T follicular helper cell (primary cell): ENCODE results near the gene CGN.

Experiments
- DNase-seq: peaks from one replicate; pipeline ENCODE4 v3.0.0-alpha.2; 2020; ENCODE audit warnings: low read depth

The CGN gene

DNA sequence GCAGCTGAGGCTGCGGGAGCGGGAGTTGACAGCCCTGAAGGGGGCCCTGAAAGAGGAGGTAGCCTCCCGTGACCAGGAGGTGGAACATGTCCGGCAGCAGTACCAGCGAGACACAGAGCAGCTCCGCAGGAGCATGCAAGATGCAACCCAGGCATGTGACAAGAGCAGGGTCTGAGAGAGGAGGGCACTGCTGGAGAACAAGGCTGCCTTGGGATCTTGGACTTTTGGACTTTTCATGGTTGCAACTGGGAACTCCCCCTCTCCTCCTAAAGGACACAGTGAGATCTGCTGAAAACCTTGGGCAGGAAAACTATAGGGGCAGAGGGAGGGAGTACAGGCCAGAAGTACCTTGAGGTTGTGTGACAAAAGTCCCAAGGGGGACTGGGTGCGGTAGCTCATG, 13.5 kb downstream of the CGN start:
- no peak for DNase-seq

DNA sequence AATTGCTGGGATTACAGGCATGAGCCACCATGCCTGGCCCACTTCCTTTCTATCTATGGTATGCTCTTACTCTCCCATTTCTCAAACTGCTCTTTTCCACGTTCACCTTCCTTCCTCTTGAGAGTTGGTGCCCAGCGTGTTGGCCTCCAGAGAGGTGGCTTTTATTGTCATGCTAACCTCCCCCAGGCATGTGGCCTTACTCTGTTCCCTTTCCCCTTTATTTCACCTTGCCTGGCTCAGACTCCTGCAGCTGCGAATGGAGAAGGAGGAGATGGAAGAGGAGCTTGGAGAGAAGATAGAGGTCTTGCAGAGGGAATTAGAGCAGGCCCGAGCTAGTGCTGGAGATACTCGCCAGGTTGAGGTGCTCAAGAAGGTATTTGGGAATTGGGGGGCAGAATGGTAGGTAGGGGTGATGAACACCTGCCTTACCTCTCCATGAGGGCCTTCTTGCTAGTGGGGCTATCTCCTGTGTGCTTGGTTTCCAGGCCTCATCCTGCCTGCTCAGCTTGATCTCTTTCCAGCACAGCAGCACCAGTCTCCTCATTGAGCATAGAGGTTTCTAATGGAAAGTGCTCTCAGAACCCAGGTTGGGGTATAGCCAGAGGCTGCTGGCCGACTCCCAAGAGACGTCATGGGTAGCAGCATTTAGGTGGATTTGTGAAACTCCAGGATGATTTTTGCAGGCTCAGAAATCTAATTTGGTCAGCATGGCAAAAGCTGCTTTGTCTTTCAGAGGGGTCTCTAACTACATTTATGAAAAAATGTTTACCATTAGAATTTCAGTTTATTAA, 15.7 kb downstream of the CGN start:
- DNase-seq, result no peak

DNA sequence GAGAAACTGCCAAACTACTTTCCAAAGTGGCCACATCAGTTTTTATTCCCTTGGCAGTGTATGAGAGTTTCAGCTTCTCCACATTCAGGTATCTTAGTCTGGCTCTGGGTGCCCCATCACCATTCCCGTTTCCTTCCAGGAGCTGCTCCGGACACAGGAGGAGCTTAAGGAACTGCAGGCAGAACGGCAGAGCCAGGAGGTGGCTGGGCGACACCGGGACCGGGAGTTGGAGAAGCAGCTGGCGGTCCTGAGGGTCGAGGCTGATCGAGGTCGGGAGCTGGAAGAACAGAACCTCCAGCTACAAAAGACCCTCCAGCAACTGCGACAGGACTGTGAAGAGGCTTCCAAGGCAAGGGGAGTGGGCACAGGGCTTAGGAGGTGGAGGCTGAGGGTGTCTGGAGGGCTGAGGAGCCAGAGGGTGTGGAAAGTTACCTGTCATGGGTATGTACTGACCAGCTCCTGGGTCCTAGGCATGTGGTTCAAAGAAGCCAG, 18.1 kb downstream of the CGN start:
- DNase-seq, result no peak

DNA sequence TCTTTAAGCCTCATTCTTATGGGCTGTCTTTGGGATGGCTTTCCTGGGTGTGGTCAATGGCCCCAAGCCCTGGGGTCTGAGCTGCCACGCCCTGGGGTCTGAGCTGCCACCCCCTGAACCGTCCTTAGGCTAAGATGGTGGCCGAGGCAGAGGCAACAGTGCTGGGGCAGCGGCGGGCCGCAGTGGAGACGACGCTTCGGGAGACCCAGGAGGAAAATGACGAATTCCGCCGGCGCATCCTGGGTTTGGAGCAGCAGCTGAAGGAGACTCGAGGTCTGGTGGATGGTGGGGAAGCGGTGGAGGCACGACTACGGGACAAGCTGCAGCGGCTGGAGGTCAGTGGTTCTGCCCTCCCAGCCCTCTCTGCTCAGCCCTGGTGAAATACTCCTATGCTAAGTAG, 18.6 kb downstream of the CGN start:
- DNase-seq, result no peak

DNA sequence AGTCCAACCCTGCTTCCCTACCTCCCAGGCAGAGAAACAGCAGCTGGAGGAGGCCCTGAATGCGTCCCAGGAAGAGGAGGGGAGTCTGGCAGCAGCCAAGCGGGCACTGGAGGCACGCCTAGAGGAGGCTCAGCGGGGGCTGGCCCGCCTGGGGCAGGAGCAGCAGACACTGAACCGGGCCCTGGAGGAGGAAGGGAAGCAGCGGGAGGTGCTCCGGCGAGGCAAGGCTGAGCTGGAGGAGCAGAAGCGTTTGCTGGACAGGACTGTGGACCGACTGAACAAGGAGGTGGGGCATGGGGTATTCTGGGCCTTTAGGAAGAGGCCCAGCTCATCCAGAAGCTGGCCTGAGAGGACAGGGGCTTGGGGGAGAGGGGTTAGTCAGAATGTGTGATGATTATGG, 19.3 kb downstream of the CGN start:
- no peak for DNase-seq

DNA sequence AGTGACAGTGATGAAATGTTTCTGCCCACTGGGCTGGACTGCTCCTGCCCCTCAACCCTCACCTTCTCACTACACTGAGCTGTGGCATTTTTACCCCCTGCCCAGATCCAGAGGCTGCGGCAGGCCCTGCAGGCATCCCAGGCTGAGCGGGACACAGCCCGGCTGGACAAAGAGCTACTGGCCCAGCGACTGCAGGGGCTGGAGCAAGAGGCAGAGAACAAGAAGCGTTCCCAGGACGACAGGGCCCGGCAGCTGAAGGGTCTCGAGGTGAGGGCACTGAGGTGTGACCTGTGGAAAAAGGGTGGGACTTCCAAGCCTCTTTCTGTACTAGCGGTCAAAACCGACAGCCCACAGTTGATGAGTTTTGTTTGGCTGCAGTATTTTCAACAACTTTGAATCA, 22.7 kb downstream of the CGN start:
- DNase-seq, result no peak

DNA sequence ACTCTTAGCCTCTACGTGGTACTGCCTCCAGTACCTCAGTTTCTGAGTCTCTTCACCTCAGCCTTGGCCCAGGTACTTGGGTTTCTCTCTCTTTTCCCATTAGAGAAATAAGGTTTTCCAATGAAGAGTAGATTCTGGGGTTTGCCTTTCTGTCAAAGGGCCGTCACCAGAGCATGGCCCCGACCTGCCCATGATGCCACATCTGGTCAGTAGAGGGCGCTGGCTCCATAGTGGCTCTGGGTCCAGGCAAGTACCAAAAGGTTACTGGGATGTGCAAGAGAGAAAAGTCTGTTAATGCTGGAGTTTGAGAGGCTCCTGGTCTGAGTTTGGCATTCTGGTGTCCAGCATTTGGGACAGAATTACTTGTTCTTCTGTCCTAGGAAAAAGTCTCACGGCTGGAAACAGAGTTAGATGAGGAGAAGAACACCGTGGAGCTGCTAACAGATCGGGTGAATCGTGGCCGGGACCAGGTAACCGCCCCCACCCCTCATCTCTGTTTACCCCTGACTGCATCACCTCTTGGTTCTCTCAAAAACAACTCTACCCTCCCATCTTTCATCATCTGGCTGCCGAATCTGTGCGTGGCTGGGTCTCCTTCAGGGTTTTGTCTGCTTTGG, 23.6 kb downstream of the CGN start:
- peak; percentile 58 for DNase-seq

DNA sequence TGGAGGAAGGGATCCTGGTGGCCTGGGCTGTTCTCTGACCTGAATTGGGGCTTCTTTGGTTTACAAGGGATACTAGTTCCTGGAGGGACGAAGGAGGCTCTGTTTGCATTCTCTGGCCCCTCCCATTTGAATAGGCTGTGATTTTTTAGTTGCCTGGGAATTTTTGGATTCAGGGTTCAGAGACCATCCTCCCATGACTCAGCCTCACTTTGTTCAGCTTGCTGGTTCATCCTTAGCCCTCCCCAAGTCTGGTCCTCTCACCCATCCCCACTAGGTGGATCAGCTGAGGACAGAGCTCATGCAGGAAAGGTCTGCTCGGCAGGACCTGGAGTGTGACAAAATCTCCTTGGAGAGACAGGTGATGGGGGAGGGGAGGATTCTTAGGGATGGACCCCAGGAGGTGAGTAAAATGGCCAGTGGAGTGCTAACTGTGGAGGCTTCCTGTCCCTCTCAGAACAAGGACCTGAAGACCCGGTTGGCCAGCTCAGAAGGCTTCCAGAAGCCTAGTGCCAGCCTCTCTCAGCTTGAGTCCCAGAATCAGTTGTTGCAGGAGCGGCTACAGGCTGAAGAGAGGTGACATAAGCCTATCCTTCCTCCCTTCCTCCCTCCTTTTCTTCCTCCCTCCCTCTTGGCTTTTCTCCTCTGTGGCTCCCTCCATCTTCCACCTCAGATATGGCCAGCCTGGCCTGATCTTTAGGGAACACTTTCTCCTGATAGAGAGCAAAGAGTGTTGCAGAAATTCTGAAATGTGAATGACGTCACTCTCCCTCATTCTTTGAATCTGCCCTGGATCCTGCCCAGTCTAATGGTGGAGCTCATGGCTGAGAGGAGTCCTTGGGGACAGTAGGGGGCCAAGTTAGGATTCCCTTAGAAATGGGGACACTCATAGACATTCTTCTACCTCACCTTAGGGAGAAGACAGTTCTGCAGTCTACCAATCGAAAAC, 24.4 kb downstream of the CGN start:
- no peak for DNase-seq

DNA sequence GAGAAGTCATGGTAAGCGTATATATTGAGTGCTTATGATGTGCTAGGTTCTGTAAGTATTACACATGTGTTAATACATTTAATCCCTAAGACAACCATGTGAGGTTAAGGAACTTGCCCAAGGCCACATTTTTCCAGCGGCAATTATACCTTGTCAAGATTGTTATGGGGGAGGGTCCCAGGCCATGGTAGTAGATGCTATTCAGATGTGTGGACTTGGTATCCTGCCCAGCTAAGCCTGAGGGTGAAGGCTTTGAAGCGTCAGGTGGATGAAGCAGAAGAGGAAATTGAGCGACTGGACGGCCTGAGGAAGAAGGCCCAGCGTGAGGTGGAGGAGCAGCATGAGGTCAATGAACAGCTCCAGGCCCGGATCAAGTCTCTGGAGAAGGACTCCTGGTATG, 25.3 kb downstream of the CGN start:
- no peak for DNase-seq

DNA sequence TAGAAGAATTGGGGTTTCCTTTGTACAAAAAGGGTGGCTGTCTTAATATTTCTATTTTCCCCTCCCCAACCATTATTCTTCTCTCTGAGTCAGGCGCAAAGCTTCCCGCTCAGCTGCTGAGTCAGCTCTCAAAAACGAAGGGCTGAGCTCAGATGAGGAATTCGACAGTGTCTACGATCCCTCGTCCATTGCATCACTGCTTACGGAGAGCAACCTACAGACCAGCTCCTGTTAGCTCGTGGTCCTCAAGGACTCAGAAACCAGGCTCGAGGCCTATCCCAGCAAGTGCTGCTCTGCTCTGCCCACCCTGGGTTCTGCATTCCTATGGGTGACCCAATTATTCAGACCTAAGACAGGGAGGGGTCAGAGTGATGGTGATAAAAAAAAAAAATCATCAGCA, 25.9 kb downstream of the CGN start:
- no peak for DNase-seq

DNA sequence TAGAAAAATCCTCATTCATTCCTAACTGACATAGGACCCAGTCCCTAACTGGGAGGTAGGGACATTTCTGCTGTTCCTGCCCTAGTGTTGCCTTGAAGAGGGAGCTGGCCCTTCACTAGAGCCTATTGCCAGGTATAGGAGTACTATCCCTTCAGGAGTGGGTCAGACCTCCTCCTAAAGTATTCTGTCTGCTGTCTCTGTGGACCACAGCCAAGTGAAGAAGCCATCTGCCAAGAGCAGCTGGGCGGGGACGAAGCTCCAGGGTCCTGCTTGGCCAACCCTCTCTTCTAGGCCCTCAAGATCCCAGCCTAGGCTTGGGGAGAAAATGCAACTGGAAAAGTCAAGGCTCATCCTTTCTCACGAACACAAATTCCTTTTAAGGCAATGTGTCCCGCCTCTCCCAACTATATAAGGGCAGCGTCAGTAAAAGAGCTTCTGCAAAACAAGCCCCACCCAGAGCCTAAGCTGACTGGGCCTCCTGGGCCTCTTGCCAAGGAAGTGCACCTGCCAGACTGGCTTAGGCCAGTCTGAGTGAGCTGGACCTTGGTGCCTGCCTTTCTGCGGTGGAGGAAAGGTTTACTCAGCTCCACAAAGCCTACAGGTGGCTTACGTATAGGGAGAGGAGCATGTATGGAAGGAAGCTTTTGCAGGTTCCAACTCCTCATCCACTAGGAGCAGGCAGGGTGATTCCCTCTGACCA, 28.3 kb downstream of the CGN start:
- DNase-seq, result peak; percentile 7

DNA sequence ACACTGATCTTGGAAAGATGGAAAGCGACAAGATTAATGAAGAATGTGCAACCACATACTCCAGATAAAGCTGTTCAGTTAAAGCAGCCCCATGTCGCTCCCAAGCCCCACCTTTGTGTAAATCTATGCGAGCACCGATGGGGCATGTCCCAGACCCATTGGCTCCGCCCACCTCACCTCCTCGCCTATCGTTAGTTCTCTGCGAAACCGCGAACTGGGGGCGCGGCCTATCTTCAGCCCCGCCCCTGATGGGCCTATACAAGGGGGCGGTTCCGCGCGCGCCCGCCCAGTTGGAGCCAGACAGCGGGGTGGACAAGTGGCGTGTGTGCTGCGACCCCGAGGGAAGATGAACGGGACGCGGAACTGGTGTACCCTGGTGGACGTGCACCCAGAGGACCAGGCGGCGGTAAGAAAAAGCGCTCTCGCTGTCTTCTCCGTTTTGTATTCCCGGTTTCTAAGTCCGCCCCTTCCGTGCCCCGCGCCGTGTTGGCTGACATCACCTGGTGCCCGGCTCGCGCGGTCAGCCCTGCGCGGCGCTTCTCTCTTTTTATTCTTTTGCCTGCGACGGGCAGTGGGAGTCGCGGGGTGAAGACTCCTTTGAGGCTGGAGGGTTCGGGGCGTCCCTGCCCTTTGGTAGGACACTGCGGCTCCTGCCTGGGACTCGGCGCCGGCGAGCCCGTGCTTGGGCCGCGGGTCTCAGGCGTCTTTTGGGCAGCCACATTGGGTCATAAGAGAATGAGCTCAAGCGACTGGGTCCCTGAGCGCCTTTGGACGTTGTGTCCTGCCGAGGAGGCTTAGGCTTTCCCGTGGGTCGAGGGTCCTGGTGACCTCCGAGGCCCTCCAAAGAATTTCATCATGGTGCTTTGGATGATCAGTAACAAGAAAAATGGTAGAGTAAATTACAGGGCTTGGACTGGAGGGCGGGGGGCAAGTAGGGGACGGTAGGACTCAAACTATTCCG, 29.1 kb downstream of the CGN start, which contains the start of gene TUFT1:
TSS of gene TUFT1 (plus strand) at position 289 of the 961 bp plus-strand sequence. CDS start at position 347, 58 bp downstream.
- DNase-seq, result peak; percentile 92

DNA sequence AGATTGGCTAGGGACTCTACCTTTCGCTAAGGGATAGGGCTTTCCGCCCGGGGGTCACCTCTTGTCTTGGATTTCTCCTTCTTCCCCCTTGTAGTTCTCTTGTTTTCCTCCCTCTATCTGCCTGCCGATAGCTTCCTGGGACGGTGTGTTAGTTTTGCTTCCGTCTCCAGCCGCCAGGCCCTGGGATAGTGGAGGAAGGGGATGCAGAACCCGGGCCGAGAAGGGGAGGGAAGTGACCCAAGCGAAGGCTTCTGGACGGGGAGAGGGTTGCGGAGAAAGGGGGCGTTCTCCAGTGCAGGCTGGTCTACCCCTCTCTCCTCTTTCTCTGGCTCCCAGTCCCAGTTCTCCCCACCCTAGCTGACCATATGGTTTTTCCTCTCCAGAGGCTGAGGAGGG, 29.8 kb downstream of the CGN start:
- DNase-seq, result no peak

DNA sequence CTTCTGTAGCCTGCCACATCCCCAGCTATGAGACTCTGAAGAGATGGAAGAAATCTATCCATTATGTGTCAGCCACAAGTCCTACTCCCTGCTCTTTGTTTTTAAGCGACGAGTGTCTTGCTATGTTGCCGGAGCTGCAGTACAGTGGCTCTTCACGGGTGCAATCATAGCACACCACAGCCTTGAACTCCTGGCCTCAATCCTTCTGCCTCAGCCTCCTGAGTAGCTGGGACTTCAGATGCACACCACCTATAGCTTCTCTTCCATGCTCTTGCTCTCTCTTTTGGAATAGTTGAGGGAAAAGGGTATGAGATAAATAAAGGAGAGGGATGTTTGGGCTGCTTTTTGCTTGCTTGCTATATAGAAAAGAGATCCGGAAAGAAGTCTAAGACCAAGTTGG, 30.6 kb downstream of the CGN start:
- no peak for DNase-seq

DNA sequence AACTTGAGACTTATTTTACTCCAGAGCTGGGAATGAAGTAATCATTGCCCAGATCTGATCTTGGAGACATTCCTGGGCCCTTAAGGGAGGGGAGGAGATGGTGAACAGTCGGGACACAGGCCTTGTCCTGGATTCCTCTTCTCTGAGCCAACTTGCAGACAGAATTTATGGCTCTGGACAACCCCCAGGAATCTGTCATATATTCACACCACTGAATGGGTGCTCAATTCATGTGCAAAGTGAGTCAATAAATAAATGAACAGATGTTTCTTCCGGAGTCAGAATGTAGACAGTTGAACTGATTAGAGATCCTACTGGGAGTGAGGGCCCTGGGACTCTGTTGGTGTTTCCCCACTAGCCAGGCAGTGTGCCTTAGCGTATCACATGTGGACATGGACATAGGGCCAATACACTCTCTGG, 31.5 kb downstream of the CGN start:
- no peak for DNase-seq

DNA sequence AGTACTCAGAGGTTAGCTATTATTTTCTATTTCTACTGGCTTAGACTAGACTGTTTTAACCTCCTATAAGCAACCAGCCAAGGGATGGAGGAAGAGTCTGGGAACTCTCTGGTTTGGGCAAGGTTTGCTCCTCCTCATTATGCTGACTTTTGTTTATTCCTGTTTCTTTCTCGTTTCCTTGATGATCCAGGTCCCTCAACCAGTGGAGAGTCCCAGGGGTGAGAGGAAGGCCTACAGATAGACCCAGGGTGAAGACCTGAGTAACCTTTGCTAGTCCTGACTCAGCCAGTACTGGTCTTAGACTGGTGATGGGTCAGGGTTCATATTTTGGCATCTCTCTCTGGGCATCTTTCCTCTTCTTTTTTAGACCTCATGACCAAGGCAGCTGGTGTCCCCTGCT, 34.4 kb downstream of the CGN start:
- DNase-seq, result no peak

DNA sequence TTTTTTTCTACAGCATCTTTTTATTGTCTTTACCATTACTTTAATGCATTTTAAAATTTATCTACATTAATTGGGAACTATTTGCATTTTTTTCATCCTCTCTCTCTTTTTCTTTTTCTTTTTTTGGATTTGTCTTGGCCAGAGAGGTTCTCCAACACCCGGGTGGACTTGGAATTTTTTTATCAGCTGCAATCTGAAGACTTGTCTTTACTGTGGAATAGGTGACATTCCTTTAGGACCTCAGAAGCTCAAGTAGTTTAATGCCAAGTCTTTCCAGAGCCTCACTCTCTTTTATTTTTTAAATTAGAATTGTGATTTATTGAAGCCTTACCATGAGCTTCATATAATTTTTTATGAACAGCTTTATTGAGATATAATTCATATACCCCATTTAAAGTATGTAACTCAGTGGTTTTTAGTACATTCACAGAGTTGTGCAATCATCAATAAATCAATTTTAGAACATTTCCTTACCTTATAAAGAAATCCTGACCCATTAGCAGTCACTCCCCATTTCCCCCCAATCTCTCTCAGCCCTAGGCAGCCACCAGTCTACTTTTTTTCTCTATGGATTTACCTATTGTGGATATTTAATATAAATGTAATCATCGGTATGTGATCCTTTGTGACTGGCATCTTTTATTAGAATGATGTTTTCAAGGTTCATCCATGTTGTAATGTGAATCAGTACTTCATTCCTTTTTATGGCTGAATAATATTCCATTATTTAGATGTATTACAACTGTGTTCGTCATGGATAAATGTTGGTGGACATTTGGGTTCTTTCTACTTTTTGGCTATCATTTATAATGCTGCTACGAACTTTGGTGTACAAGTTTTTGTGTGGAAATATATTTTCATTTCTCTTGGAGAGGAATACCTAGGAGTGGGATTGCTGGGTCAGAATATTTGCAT, 35.1 kb downstream of the CGN start:
- DNase-seq, result no peak

DNA sequence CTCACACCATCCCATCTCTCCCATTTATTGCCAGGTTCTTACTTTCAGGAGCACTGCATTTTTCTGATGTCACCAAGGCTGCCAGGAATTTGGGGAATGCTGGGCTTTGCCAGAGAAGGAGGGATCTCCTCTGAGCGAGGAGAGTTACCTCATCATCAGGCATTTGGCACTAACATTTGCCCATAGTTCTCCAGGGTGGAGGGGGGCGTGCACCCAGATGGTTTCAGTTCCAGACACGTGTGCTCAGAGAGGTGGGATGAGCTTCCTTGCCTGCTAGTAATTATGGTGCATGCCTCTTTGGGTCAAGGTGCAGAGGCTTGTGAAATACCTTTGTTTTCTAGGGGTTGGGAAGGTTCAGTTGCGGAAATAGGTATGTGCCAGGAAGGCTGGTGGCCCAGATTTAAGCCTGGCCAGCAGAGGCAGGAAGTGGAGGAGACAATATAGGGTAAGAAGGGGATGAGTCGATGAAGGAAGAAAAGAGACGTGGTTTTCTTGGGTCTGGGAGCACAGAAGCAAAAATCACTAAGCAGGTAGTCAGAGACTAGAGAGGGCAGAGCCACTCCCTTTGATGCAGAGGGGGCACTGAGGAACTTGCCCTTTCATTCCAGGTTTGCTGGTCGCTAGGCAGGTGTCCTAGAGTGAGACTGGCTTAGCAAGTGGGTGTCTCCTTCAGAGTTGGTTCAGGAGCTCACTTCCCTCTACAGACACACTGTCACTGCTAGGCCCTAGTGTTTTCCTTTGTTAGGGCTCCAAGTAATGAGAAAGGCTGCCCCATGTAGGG, 36.1 kb downstream of the CGN start:
- no peak for DNase-seq

DNA sequence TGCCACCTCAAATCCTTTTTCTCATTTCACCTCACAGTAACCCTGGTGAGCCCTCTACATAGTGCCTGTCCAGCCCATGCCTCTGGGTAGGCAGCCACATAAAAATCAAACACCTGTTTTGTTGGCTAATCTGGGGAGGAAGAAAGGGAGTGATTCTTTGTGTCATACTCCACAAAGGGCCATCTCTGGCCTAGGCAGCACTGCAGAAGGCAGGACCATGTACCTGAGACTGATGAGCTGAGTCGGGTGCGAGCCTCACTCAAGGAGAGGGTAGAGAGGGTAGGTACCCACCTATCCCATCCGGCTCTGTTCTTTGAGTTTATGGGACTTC, 36.7 kb downstream of the CGN start:
- no peak for DNase-seq
